ENCODE data around the gene SCTR.

Gene SCTR

GRCh38 chr2:119446037-119446436 is 78.2 kb downstream of the SCTR start:
- no peak for DNase-seq (ENCODE audit: low read depth)
- H3K4me3 ChIP-seq (ENCODE audit: low read depth, low read length), result no peak overlapping the region
- TF ChIP-seq POLR2A (IDR thresholded peaks at IDR 0.05; ENCODE audit: extremely low read depth, insufficient read length) (no peak), CTCF (IDR thresholded peaks at IDR 0.05; ENCODE audit: low read depth, low read length) (no peak), MAX (IDR thresholded peaks at IDR 0.05; ENCODE audit: low read depth, low read length) (no peak), MYC (IDR thresholded peaks at IDR 0.05; ENCODE audit: low read depth, low read length) (no peak)

- no peak for DNase-seq (ENCODE audit: low read depth)
- no peak for TF ChIP-seq CTCF (IDR thresholded peaks at IDR 0.05; ENCODE audit: low read depth, low read length)
- no peak for TF ChIP-seq MAX (IDR thresholded peaks at IDR 0.05; ENCODE audit: low read depth, low read length)
- TF ChIP-seq MYC (IDR thresholded peaks at IDR 0.05; ENCODE audit: low read depth, low read length), result no peak
- no peak for TF ChIP-seq POLR2A (IDR thresholded peaks at IDR 0.05; ENCODE audit: extremely low read depth, insufficient read length)
- no peak overlapping the region for H3K4me3 ChIP-seq (ENCODE audit: low read depth, low read length)
Measured at GRCh38 chr2:119442850-119443249, 81.4 kb downstream of the SCTR start.

GRCh38 chr2:119442226-119442619 is 82.1 kb downstream of the SCTR start:
- no peak overlapping the region for H3K4me3 ChIP-seq (ENCODE audit: low read depth, low read length)
- no peak for TF ChIP-seq CTCF (IDR thresholded peaks at IDR 0.05; ENCODE audit: low read depth, low read length)
- TF ChIP-seq MYC (IDR thresholded peaks at IDR 0.05; ENCODE audit: low read depth, low read length), result no peak
- TF ChIP-seq POLR2A (IDR thresholded peaks at IDR 0.05; ENCODE audit: extremely low read depth, insufficient read length), result no peak
- no peak for TF ChIP-seq MAX (IDR thresholded peaks at IDR 0.05; ENCODE audit: low read depth, low read length)
- DNase-seq (ENCODE audit: low read depth), result no peak

- no peak overlapping the region for H3K4me3 ChIP-seq (ENCODE audit: low read depth, low read length)
- TF ChIP-seq MYC (IDR thresholded peaks at IDR 0.05; ENCODE audit: low read depth, low read length) (no peak), POLR2A (IDR thresholded peaks at IDR 0.05; ENCODE audit: extremely low read depth, insufficient read length) (no peak), MAX (IDR thresholded peaks at IDR 0.05; ENCODE audit: low read depth, low read length) (no peak), CTCF (IDR thresholded peaks at IDR 0.05; ENCODE audit: low read depth, low read length) (no peak)
- no peak for DNase-seq (ENCODE audit: low read depth)
Measured at GRCh38 chr2:119441376-119442225, 82.7 kb downstream of the SCTR start.

DNA sequence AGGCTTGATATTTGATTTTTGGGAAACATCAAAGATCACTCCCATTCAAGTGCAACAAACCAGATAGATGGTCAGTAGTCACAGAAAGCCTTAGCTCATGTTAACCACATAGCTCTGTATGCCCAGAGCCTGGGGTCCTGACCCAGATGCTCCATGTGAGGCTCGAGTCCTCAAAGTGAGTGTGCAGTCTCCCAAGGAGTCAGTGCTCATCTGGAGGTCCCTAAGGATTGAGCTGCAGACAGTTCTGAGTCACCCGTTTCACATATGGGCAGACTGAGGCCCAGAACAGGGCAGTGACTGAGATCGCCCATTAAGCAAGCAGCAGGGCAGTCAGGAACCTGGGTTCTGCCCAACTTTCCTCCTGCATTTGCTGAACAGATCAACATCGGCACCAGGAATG is 83.4 kb downstream of the SCTR start:
- TF ChIP-seq POLR2A (IDR thresholded peaks at IDR 0.05; ENCODE audit: extremely low read depth, insufficient read length) (no peak), MAX (IDR thresholded peaks at IDR 0.05; ENCODE audit: low read depth, low read length) (no peak)
- no peak for DNase-seq (ENCODE audit: low read depth)
- no peak overlapping the region for H3K4me3 ChIP-seq (ENCODE audit: low read depth, low read length)

DNA sequence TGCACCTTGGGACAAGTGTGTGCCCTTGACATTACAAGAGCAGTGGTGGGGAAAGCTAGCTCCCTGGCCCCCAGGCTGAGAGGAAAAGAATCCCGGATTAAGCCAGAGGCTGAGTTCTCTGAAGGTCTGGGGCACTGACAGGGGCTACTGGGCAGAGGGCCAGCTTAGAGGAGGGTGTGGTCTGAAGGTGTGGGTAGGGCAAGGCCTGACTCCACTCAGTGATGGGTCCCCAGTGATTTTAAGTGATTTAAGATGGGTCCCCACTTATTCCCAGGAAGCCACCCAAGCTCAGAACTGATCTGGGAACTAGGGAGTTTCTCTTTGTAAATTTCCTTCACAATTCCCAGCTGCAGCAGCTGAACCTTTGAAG is 83.8 kb downstream of the SCTR start:
- no peak overlapping the region for H3K4me3 ChIP-seq (ENCODE audit: low read depth, low read length)
- TF ChIP-seq MYC (IDR thresholded peaks at IDR 0.05; ENCODE audit: low read depth, low read length), result no peak
- TF ChIP-seq MAX (IDR thresholded peaks at IDR 0.05; ENCODE audit: low read depth, low read length), result no peak
- TF ChIP-seq CTCF (IDR thresholded peaks at IDR 0.05; ENCODE audit: low read depth, low read length), result no peak
- TF ChIP-seq POLR2A (IDR thresholded peaks at IDR 0.05; ENCODE audit: extremely low read depth, insufficient read length), result no peak
- DNase-seq (ENCODE audit: low read depth), result no peak
